H1 (cell line): ENCODE results near the gene SF3B3. TPM values are rescaled to one million over a fixed set of nuclear protein-coding genes. Genes with fewer than 3 reads are reported as not detected.

Experiments used
- CTCF ChIA-PET: fragments of 300-600 bp; sonication (Branson Sonifier 250); formaldehyde crosslinking; loops from one replicate; lab custom pipeline; 2021; ENCODE audit not compliant: partially characterized antibody; lab: Charles Lee
- POLR2A ChIA-PET: fragments of 300-600 bp; sonication (Branson Sonifier 250); formaldehyde crosslinking; loops from one replicate; lab custom pipeline; 2021; ENCODE audit warnings: inconsistent platforms; ENCODE audit not compliant: partially characterized antibody; lab: Charles Lee
- DNase-seq, 2 experiments: peaks; one replicate each; pipeline versions ENCODE4 v3.0.0 to v3.0.0-alpha.2; 2010 to 2022; ENCODE audit warnings: low spot score in 2 of 2, low read depth in 1 of 2, mixed read lengths in 1 of 2
- FAIRE-seq: peaks from 2 replicates; lab custom pipeline; 2011; peaks lifted over from hg19 to GRCh38; lab: Jason Lieb, UNC
- H2AFZ ChIP-seq: 2 replicates; pipeline ENCODE4 v1.8.1; 2012; ENCODE audit warnings: low read length, inconsistent platforms
- H2AK5ac ChIP-seq: 2 replicates; pipeline ENCODE4 v1.6.1; 2013; ENCODE audit warnings: low read depth, low read length
- H2BK120ac ChIP-seq: replicated peaks from 2 replicates; pipeline ENCODE3; 2013; ENCODE audit warnings: low read depth, low read length, inconsistent platforms
- H2BK12ac ChIP-seq: 2 replicates; pipeline ENCODE4 v1.6.1; 2013; ENCODE audit warnings: low read depth, low read length
- H2BK15ac ChIP-seq: 2 replicates; pipeline ENCODE4 v1.6.1; 2013; ENCODE audit warnings: low read length
- H2BK20ac ChIP-seq: 2 replicates; pipeline ENCODE4 v1.6.1; 2013; ENCODE audit warnings: low read length
- H2BK5ac ChIP-seq: 2 replicates; pipeline ENCODE4 v1.6.1; 2013; ENCODE audit warnings: low read depth, low read length
- H3K14ac ChIP-seq: 2 replicates; pipeline ENCODE4 v1.6.1; 2013; ENCODE audit warnings: inconsistent platforms; ENCODE audit not compliant: insufficient read length
- H3K18ac ChIP-seq: 2 replicates; pipeline ENCODE4 v1.6.1; 2013; ENCODE audit warnings: low read length; ENCODE audit errors: extremely low read depth
- H3K23ac ChIP-seq: 2 replicates; pipeline ENCODE4 v1.6.1; 2013; ENCODE audit warnings: inconsistent platforms; ENCODE audit not compliant: insufficient read length
- H3K23me2 ChIP-seq: 2 replicates; pipeline ENCODE4 v1.6.1; 2013; ENCODE audit warnings: low read depth, low read length
- H3K27ac ChIP-seq: 2 replicates; pipeline ENCODE4 v1.6.1; 2011; ENCODE audit warnings: low read depth, low read length, inconsistent platforms
- H3K27me3 ChIP-seq, 4 experiments: replicated peaks in 1 of 4; 1 replicate in 1 of 4; 2 replicates in 3 of 4; pipeline versions ENCODE4 v1.6.1 to v1.8.1; 2011 to 2013; ENCODE audit warnings: low read length in 3 of 4, mild to moderate bottlenecking in 3 of 4, inconsistent platforms in 2 of 4, mixed read lengths in 2 of 4, moderate library complexity in 1 of 4; ENCODE audit not compliant: control insufficient read depth in 3 of 4, insufficient read depth in 3 of 4; ENCODE audit errors: extremely low read depth in 1 of 4
- H3K36me3 ChIP-seq, 4 experiments: 2 replicates each; pipeline versions ENCODE4 v1.6.1 to v1.8.1; 2011 to 2013; ENCODE audit warnings: mild to moderate bottlenecking in 4 of 4, low read length in 3 of 4, moderate library complexity in 2 of 4, control low read depth in 1 of 4, inconsistent platforms in 1 of 4; ENCODE audit not compliant: insufficient read depth in 4 of 4, control insufficient read depth in 2 of 4
- H3K4ac ChIP-seq: replicated peaks from 2 replicates; pipeline ENCODE3; 2013; ENCODE audit warnings: low read length, low read depth, mixed read lengths, inconsistent platforms; ENCODE audit not compliant: insufficient read length
- H3K4me1 ChIP-seq, 4 experiments: replicated peaks in 1 of 4; 1 replicate in 1 of 4; 2 replicates in 3 of 4; pipeline versions ENCODE4 v1.6.1 to v1.8.1; 2011 to 2013; ENCODE audit warnings: low read length in 3 of 4, inconsistent platforms in 2 of 4, mixed read lengths in 1 of 4; ENCODE audit not compliant: insufficient read depth in 4 of 4, control insufficient read depth in 3 of 4
- H3K4me2 ChIP-seq, 2 experiments: 2 replicates each; pipeline versions ENCODE4 v1.6.1 to v1.8.1; 2011 to 2013; ENCODE audit warnings: low read depth in 2 of 2, low read length in 2 of 2, control low read depth in 1 of 2, inconsistent platforms in 1 of 2, mild to moderate bottlenecking in 1 of 2; ENCODE audit not compliant: insufficient read depth in 1 of 2
- H3K4me3 ChIP-seq, 4 experiments: fragments of 200-600, 300-600 bp in 1 of 4; sonication (generic), shearing (Covaris generic), sonication (Bioruptor Twin) in 1 of 4; 2 replicates each; pipeline versions ENCODE4 v1.5.1 to v1.8.1; 2011 to 2016; ENCODE audit warnings: low read length in 4 of 4, low read depth in 3 of 4, control low read depth in 2 of 4, inconsistent platforms in 2 of 4, mild to moderate bottlenecking in 2 of 4, mixed read lengths in 1 of 4, moderate library complexity in 1 of 4; ENCODE audit not compliant: insufficient read depth in 2 of 4; ENCODE audit errors: extremely low read depth in 1 of 4
- H3K56ac ChIP-seq: replicated peaks from 2 replicates; pipeline ENCODE3; 2013; ENCODE audit warnings: low read depth, mild to moderate bottlenecking, mixed read lengths, low read length, inconsistent platforms; ENCODE audit not compliant: insufficient read length
- H3K79me1 ChIP-seq: 2 replicates; pipeline ENCODE4 v1.6.1; 2013; ENCODE audit warnings: low read depth, low read length, control low read depth
- H3K79me2 ChIP-seq, 2 experiments: 2 replicates each; pipeline versions ENCODE4 v1.6.1 to v1.8.1; 2012 to 2013; ENCODE audit warnings: low read length in 2 of 2, mild to moderate bottlenecking in 2 of 2, inconsistent platforms in 1 of 2; ENCODE audit not compliant: insufficient read depth in 2 of 2, control insufficient read depth in 1 of 2
- H3K9ac ChIP-seq, 4 experiments: replicated peaks in 1 of 4; 1 replicate in 1 of 4; 2 replicates in 3 of 4; pipeline versions ENCODE4 v1.6.1 to v1.8.1; 2011 to 2013; ENCODE audit warnings: low read depth in 3 of 4, low read length in 3 of 4, control low read depth in 2 of 4, mild to moderate bottlenecking in 2 of 4, moderate library complexity in 2 of 4, inconsistent platforms in 1 of 4; ENCODE audit errors: extremely low read depth in 1 of 4
- H3K9me3 ChIP-seq, 2 experiments: 2 replicates each; pipeline versions ENCODE4 v1.6.1 to v1.8.1; 2012 to 2013; ENCODE audit warnings: mild to moderate bottlenecking in 2 of 2, moderate library complexity in 2 of 2, control low read depth in 1 of 2, inconsistent platforms in 1 of 2, low read depth in 1 of 2, low read length in 1 of 2, mixed read lengths in 1 of 2; ENCODE audit not compliant: insufficient read depth in 2 of 2
- H4K20me1 ChIP-seq, 2 experiments: replicated peaks in 1 of 2; 2 replicates each; pipeline versions ENCODE3 to v1.8.1; 2011 to 2013; ENCODE audit warnings: inconsistent platforms in 2 of 2, low read length in 2 of 2, mild to moderate bottlenecking in 1 of 2; ENCODE audit not compliant: insufficient read depth in 2 of 2, control insufficient read depth in 1 of 2
- H4K5ac ChIP-seq: 2 replicates; pipeline ENCODE4 v1.6.1; 2013; ENCODE audit warnings: low read length, low read depth, mixed read lengths, inconsistent platforms; ENCODE audit not compliant: insufficient read length
- H4K8ac ChIP-seq: 2 replicates; pipeline ENCODE4 v1.8.0; 2013; ENCODE audit warnings: mild to moderate bottlenecking, moderate library complexity, low read length, inconsistent platforms; ENCODE audit not compliant: insufficient read depth; ENCODE audit errors: extremely low read depth
- H4K91ac ChIP-seq: replicated peaks from 2 replicates; pipeline ENCODE3; 2013; ENCODE audit warnings: low read length, mixed read lengths, inconsistent platforms; ENCODE audit not compliant: insufficient read length
- BRCA1 ChIP-seq: IDR thresholded peaks from 2 replicates; pipeline ENCODE4 v1.6.1; 2012; ENCODE audit warnings: low read depth, low read length, improper control_type of control experiment
- CHD2 ChIP-seq: IDR thresholded peaks from 2 replicates; pipeline ENCODE4 v1.6.1; 2012; ENCODE audit warnings: low read length, improper control_type of control experiment
- EP300 ChIP-seq, 2 experiments: IDR thresholded peaks; 1 replicate in 1 of 2; 2 replicates in 1 of 2; pipeline ENCODE4 v1.6.1; 2011 to 2012; ENCODE audit warnings: low read depth in 2 of 2, low read length in 2 of 2, mild to moderate bottlenecking in 2 of 2, borderline replicate concordance in 1 of 2, inconsistent platforms in 1 of 2, moderate library complexity in 1 of 2
- GTF2F1 ChIP-seq: IDR thresholded peaks from 2 replicates; pipeline ENCODE4 v1.6.1; 2012; ENCODE audit warnings: low read depth, low read length, improper control_type of control experiment, borderline replicate concordance
- KDM5A ChIP-seq: fragments of 200-600 bp; IDR thresholded peaks from 2 replicates; pipeline ENCODE4 v1.7.1; 2012; ENCODE audit warnings: mild to moderate bottlenecking, low read length, inconsistent platforms, mixed read lengths
- MAFK ChIP-seq: IDR thresholded peaks from 2 replicates; pipeline ENCODE4 v1.6.1; 2012; ENCODE audit warnings: low read depth, mild to moderate bottlenecking, improper control_type of control experiment, low read length
- RFX5 ChIP-seq: IDR thresholded peaks from 2 replicates; pipeline ENCODE4 v1.6.1; 2011; ENCODE audit warnings: low read depth, low read length, improper control_type of control experiment, borderline replicate concordance
- SP1 ChIP-seq: IDR thresholded peaks from 2 replicates; pipeline ENCODE4 v1.6.1; 2011; ENCODE audit warnings: low read depth, low read length
- SP4 ChIP-seq: IDR thresholded peaks from 2 replicates; pipeline ENCODE4 v1.6.1; 2012; ENCODE audit warnings: low read length, inconsistent platforms
- TBP ChIP-seq: IDR thresholded peaks from 2 replicates; pipeline ENCODE4 v1.6.1; 2011; ENCODE audit warnings: low read depth, low read length, improper control_type of control experiment
- WGBS, 2 experiments: shearing (Covaris generic) in 1 of 2; methylation state at CpG; one replicate each; pipeline versions ENCODE4 v1.1.6 to v1.1.7; 2013 to 2015; ENCODE audit warnings: low lambda C conversion rate in 2 of 2, mixed read lengths in 2 of 2, inconsistent platforms in 1 of 2, low coverage in 1 of 2, missing lambda C conversion rate in 1 of 2; ENCODE audit not compliant: insufficient replicate concordance in 2 of 2, insufficient coverage in 1 of 2, insufficient read length in 1 of 2; ENCODE audit errors: extremely low coverage in 1 of 2, missing lambda C conversion rate in 1 of 2; 5-methylcytosine and 5-hydroxymethylcytosine counted together
- polyA plus RNA-seq, 7 experiments: library from polyadenylated mRNA; depleted of rRNA in 3 of 7; stranded (reverse) in 5 of 7; unstranded in 2 of 7; fragments of >200 nt in 5 of 7; fragments of 200-250 nt in 2 of 7; gene quantifications; 1 replicate in 5 of 7; 2 replicates in 1 of 7; 4 replicates in 1 of 7; pipeline versions ENCODE4 v1.2.1 to v1.2.3, GENCODE V29; 2011 to 2013; ENCODE audit warnings: missing spikeins in 2 of 7, mixed read lengths in 2 of 7
- total RNA-seq: library from RNA; stranded (reverse); fragmentation: NEBNext Ultra II Directional; extraction: Animal tissue kit (Norgen Biotek cat#: 25700); gene quantifications from 2 replicates; pipeline ENCODE4 v1.2.1, GENCODE V29; 2021

The SF3B3 gene
- total and polyA plus RNA-seq, 2 of the 8 experiments (the other 6 are each of a cell fraction or from before 2014, with no cell fraction given) = 241 to 521 TPM

GRCh38 chr16:70556063-70556462 is 32.4 kb downstream of the SF3B3 start:
- Histone ChIP-seq H3K56ac (no peak overlapping the region), H3K27ac (no peak overlapping the region), H3K9me3 (no peaks in the 10 kb centered on the region), H3K4me1 (no peaks in the 10 kb centered on the region), H2BK20ac (no peak overlapping the region), H2BK12ac (no peak overlapping the region), H3K27me3 (no peaks in the 10 kb centered on the region), H4K8ac (no peak overlapping the region), H4K91ac (no peak overlapping the region), H4K20me1 (peaks cover 17 to 24% of the 10 kb centered on the region in 2 experiments), H3K4me3 (no peak overlapping the region), H3K79me2 (peaks cover 0 to 27% of the 10 kb centered on the region in 2 experiments; a peak in 2 of 4 replicates), H2AFZ (no peak overlapping the region), H2BK5ac (no peak overlapping the region), H3K36me3 (peaks cover 49 to 99% (median 87%) of the 10 kb centered on the region in 4 experiments), H2BK15ac (no peak overlapping the region), H3K23ac (no peak overlapping the region), H3K9ac (no peak overlapping the region), H2BK120ac (no peak overlapping the region), H3K14ac (no peak overlapping the region), H3K23me2 (no peaks in the 10 kb centered on the region), H3K79me1 (peaks cover 4% of the 10 kb centered on the region), H2AK5ac (no peak overlapping the region), H3K4me2 (no peak overlapping the region), H3K18ac (no peak overlapping the region), H4K5ac (no peak overlapping the region), H3K4ac (no peak overlapping the region)
- ChIA-PET CTCF (interaction anchor here (0.7 to 2.2 kb wide), 4 partner anchors 9 to 98 kb away, joined by 3 to 8 read pairs (median 4); no protein-coding TSS in a partner anchor), POLR2A (interaction anchor here (0.6 to 27.1 kb wide), 4 partner anchors 9 to 279 kb away, joined by 3 to 525 read pairs (median 82); no protein-coding TSS in a partner anchor)
- FAIRE-seq (no peak), DNase-seq (no peak)
- 99% methylated on average over 3 of the region's 3 CpGs; no CpG with 5 or more reads in 1 of the 2 experiments for WGBS, 2 experiments
- no peak for TF ChIP-seq TBP
- no peak for TF ChIP-seq SP1
- TF ChIP-seq SP4 = no peak
- TF ChIP-seq CHD2 = no peak
- no peak for TF ChIP-seq KDM5A
- no peak for TF ChIP-seq RFX5
- TF ChIP-seq MAFK = no peak
- TF ChIP-seq EP300 (IDR thresholded peaks at IDR 0.05; ENCODE audit: borderline replicate concordance in 1 of 2, low read depth in 2 of 2, low read length in 2 of 2) = no peak
- TF ChIP-seq BRCA1 = no peak
- TF ChIP-seq GTF2F1 = no peak
